Endothelial cell of umbilical vein (primary cell): Measurements from ENCODE around the gene DUS2. TPM values are rescaled to one million over a fixed set of nuclear protein-coding genes. Genes with fewer than 3 reads are reported as not detected.

Experiments used
- BruUV-seq: library from RNA; stranded (reverse); fragments of 400-500 nt; replicated peaks from 2 replicates; lab custom pipeline; 2021; lab: Mats Ljungman, UMichigan
- CTCF ChIA-PET: fragments of 300-600, 350-600 bp; sonication (Branson Sonifier 250); formaldehyde crosslinking; loops from one replicate; lab custom pipeline; 2021; ENCODE audit warnings: antibody characterized with exemption, inconsistent platforms; lab: Charles Lee
- POLR2A ChIA-PET: fragments of 300-600, 350-600 bp; sonication (Branson Sonifier 250); formaldehyde crosslinking; loops from one replicate; lab custom pipeline; 2021; ENCODE audit warnings: antibody characterized with exemption, inconsistent platforms; lab: Charles Lee
- DNase-seq: peaks from one replicate; pipeline ENCODE4 v3.0.0-alpha.2; 2011; ENCODE audit warnings: low read depth, low spot score
- FAIRE-seq: peaks from 2 replicates; lab custom pipeline; 2011; peaks lifted over from hg19 to GRCh38; lab: Jason Lieb, UNC
- H2AFZ ChIP-seq: 2 replicates; pipeline ENCODE4 v1.6.0; 2012; ENCODE audit warnings: low read depth, low read length, control low read depth, inconsistent platforms
- H3K27ac ChIP-seq: 2 replicates; pipeline ENCODE4 v1.5.1; 2011; ENCODE audit warnings: low read depth, mild to moderate bottlenecking, control low read depth, low read length, moderate library complexity; ENCODE audit not compliant: insufficient read depth
- H3K27me3 ChIP-seq, 2 experiments: 2 replicates each; pipeline versions ENCODE4 v1.6.0 to v1.6.1; 2011; ENCODE audit warnings: low read length in 2 of 2, mixed read lengths in 1 of 2; ENCODE audit not compliant: control insufficient read depth in 2 of 2, insufficient read depth in 2 of 2
- H3K36me3 ChIP-seq, 2 experiments: 2 replicates in 1 of 2; 3 replicates in 1 of 2; pipeline ENCODE4 v1.5.1; 2011; ENCODE audit warnings: low read length in 2 of 2, mild to moderate bottlenecking in 1 of 2, moderate library complexity in 1 of 2; ENCODE audit not compliant: control insufficient read depth in 2 of 2, insufficient read depth in 2 of 2; ENCODE audit errors: extremely low read depth in 1 of 2
- H3K4me1 ChIP-seq: 3 replicates; pipeline ENCODE4 v1.5.1; 2011; ENCODE audit warnings: mild to moderate bottlenecking, low read length; ENCODE audit not compliant: control insufficient read depth, insufficient read depth; ENCODE audit errors: extremely low read depth
- H3K4me2 ChIP-seq: 2 replicates; pipeline ENCODE4 v1.6.1; 2011; ENCODE audit warnings: low read length, control low read depth, mixed read lengths; ENCODE audit not compliant: insufficient read depth
- H3K4me3 ChIP-seq, 3 experiments: fragments of 200-600 bp in 1 of 3; sonication (generic), shearing (Covaris generic) in 1 of 3; replicated peaks in 1 of 3; 2 replicates each; pipeline ENCODE4 v1.5.1; 2011 to 2016; ENCODE audit warnings: control low read depth in 3 of 3, low read length in 3 of 3, mild to moderate bottlenecking in 2 of 3, inconsistent platforms in 1 of 3, low read depth in 1 of 3, moderate library complexity in 1 of 3; ENCODE audit not compliant: insufficient read depth in 1 of 3
- H3K79me2 ChIP-seq: 2 replicates; pipeline ENCODE4 v1.6.0; 2012; ENCODE audit warnings: low read length, inconsistent platforms; ENCODE audit not compliant: control insufficient read depth, insufficient read depth
- H3K9ac ChIP-seq: replicated peaks from 2 replicates; pipeline ENCODE3; 2011; ENCODE audit warnings: low read length, control low read depth; ENCODE audit not compliant: insufficient read depth; ENCODE audit errors: extremely low read depth
- H3K9me1 ChIP-seq: replicated peaks from 3 replicates; pipeline ENCODE4 v1.6.0; 2011; ENCODE audit warnings: mild to moderate bottlenecking, low read length; ENCODE audit not compliant: control insufficient read depth, insufficient read depth; ENCODE audit errors: extremely low read depth
- H3K9me3 ChIP-seq: replicated peaks from 2 replicates; pipeline ENCODE4 v1.5.1; 2012; ENCODE audit warnings: low read length, inconsistent platforms; ENCODE audit not compliant: control insufficient read depth, insufficient read depth
- H4K20me1 ChIP-seq: replicated peaks from 2 replicates; pipeline ENCODE3; 2011; ENCODE audit warnings: mild to moderate bottlenecking, low read length; ENCODE audit not compliant: control insufficient read depth, insufficient read depth; ENCODE audit errors: extremely low read depth
- EZH2 ChIP-seq: IDR thresholded peaks from 2 replicates; pipeline ENCODE4 v1.6.1; 2012; ENCODE audit warnings: borderline replicate concordance, low read depth, mild to moderate bottlenecking, moderate library complexity, low read length, inconsistent platforms; ENCODE audit not compliant: severe bottlenecking
- FOS ChIP-seq: IDR thresholded peaks from 2 replicates; pipeline ENCODE4 v1.6.1; 2011; ENCODE audit warnings: mild to moderate bottlenecking, low read length, moderate library complexity, borderline replicate concordance; ENCODE audit not compliant: insufficient read depth
- GATA2 ChIP-seq: IDR thresholded peaks from 2 replicates; pipeline ENCODE4 v1.7.0; 2011; ENCODE audit warnings: low read depth, mild to moderate bottlenecking, moderate library complexity, mixed read lengths, low read length; ENCODE audit not compliant: insufficient read length, insufficient read depth
- JUN ChIP-seq: IDR thresholded peaks from 2 replicates; pipeline ENCODE4 v1.6.1; 2011; ENCODE audit warnings: borderline replicate concordance, low read depth; ENCODE audit not compliant: insufficient read length, insufficient read depth
- MYC ChIP-seq: IDR thresholded peaks from one replicate; pipeline ENCODE4 v1.6.1; 2011; ENCODE audit warnings: mild to moderate bottlenecking, low read depth, low read length
- POLR2A ChIP-seq: IDR thresholded peaks from 2 replicates; pipeline ENCODE4 v1.6.1; 2012; ENCODE audit warnings: low read depth, mild to moderate bottlenecking, control low read depth, low read length
- POLR2AphosphoS5 ChIP-seq: IDR thresholded peaks from 2 replicates; pipeline ENCODE4 v1.6.1; 2012; ENCODE audit warnings: low read depth, mild to moderate bottlenecking, control low read depth, low read length, moderate library complexity; ENCODE audit not compliant: insufficient read depth
- dilution Hi-C: fragments of 300-500 bp; cut with MboI; formaldehyde crosslinking; loops from one replicate; pipeline ENCODE4 v1.15.0; 2019; ENCODE audit warnings: low sequenced_read_pairs; ENCODE audit not compliant: extremely low pct_ligation_motif_present
- intact Hi-C: fragments of 100-400 bp; cut with micrococcal nuclease; formaldehyde crosslinking; loops from one replicate; pipeline ENCODE4 v1.10.0; 2022
- polyA plus RNA-seq, 4 experiments: library from polyadenylated mRNA; depleted of rRNA in 3 of 4; stranded (reverse) in 3 of 4; unstranded in 1 of 4; fragments of >200 nt; gene quantifications; 2 replicates each; pipeline versions ENCODE4 v1.2.1 to v1.2.3, GENCODE V29; 2011 to 2012; ENCODE audit warnings: missing spikeins in 1 of 4
- total RNA-seq: library from RNA; stranded (reverse); gene quantifications from 2 replicates; pipeline ENCODE4 v1.2.3, GENCODE V29; 2021
- TF ChIP-seq, protein P1 (sequence below): IDR thresholded peaks from 2 replicates; pipeline ENCODE4 v1.6.1; 2011; ENCODE audit not compliant: insufficient read depth, insufficient read length
- TF ChIP-seq, protein P2 (sequence below), 2 donors: IDR thresholded peaks; 1 replicate in 1 of 2; 2 replicates in 1 of 2; pipeline ENCODE4 v1.5.1; 2011; ENCODE audit warnings: low read length in 2 of 2, mild to moderate bottlenecking in 2 of 2, moderate library complexity in 2 of 2, control low read depth in 1 of 2, inconsistent platforms in 1 of 2, low read depth in 1 of 2; ENCODE audit not compliant: insufficient read depth in 1 of 2; ENCODE audit errors: extremely low read depth in 1 of 2

DUS2 gene
- total and polyA plus RNA-seq, 2 donors (not counting 3 experiments of a cell fraction or from before 2014, with no cell fraction given): 16.4 to 21.7 TPM

DNA sequence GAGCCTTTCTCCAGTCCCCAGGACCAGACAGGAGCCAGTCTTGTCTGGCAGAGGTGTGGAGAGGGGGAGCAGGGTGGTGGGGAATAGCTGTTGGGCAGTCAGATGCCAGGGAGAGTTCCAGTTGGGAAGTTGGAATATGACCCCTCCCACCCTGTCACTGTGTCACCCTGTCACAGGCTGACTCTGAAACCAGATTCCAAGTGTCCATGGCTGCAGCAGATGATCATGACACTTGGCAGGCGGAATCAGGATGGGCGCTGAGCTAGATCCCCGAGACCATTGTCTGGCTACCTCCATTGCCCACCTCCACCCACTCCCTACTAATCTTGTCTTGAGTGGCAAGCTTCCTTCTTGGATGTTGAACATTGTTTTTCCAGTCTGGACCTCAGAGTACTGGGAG is 52.9 kb downstream of the DUS2 start:
- Histone ChIP-seq H3K4me3 (no peak overlapping the region), H3K9me1 (no peaks in the 10 kb centered on the region), H2AFZ (no peak overlapping the region), H3K9ac (no peak overlapping the region), H3K27ac (no peak overlapping the region), H3K79me2 (no peaks in the 10 kb centered on the region), H3K4me2 (no peak overlapping the region), H3K36me3 (peaks cover 0 to 33% of the 10 kb centered on the region in 2 experiments), H3K4me1 (peaks cover 17% of the 10 kb centered on the region), H3K9me3 (no peaks in the 10 kb centered on the region), H3K27me3 (no peaks in the 10 kb centered on the region), H4K20me1 (no peaks in the 10 kb centered on the region)
- no peak for TF ChIP-seq JUN
- TF ChIP-seq, protein P1, sequence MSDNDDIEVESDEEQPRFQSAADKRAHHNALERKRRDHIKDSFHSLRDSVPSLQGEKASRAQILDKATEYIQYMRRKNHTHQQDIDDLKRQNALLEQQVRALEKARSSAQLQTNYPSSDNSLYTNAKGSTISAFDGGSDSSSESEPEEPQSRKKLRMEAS: no peak
- TF ChIP-seq, protein P2, sequence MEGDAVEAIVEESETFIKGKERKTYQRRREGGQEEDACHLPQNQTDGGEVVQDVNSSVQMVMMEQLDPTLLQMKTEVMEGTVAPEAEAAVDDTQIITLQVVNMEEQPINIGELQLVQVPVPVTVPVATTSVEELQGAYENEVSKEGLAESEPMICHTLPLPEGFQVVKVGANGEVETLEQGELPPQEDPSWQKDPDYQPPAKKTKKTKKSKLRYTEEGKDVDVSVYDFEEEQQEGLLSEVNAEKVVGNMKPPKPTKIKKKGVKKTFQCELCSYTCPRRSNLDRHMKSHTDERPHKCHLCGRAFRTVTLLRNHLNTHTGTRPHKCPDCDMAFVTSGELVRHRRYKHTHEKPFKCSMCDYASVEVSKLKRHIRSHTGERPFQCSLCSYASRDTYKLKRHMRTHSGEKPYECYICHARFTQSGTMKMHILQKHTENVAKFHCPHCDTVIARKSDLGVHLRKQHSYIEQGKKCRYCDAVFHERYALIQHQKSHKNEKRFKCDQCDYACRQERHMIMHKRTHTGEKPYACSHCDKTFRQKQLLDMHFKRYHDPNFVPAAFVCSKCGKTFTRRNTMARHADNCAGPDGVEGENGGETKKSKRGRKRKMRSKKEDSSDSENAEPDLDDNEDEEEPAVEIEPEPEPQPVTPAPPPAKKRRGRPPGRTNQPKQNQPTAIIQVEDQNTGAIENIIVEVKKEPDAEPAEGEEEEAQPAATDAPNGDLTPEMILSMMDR (IDR thresholded peaks at IDR 0.05; ENCODE audit: extremely low read depth in 1 of 2, insufficient read depth in 1 of 2, low read depth in 1 of 2, low read length in 2 of 2): no peak
- no peak for TF ChIP-seq GATA2
- no peak for TF ChIP-seq MYC
- no peak for TF ChIP-seq POLR2AphosphoS5
- TF ChIP-seq EZH2: no peak
- TF ChIP-seq FOS: no peak
- no peak for TF ChIP-seq POLR2A
- ChIA-PET POLR2A (no interaction called here), CTCF (interaction anchor here (1.0 to 2.4 kb wide), 6 partner anchors 8 to 154 kb away, joined by 3 to 14 read pairs (median 4); partner anchors contain the start of gene NFATC3)
- DNase-seq (no peak), FAIRE-seq (no peak)
- no TSS peak for BruUV-seq
- dilution Hi-C loops (no loop called here), intact Hi-C loops (no loop called here)
